ENCODE data around the gene BCKDHB. TPM values are rescaled to one million over a fixed set of nuclear protein-coding genes. Genes with fewer than 3 reads are reported as not detected.
A peak's percentile ranks its signal among the peaks of the same experiment; 100 is the strongest.

The BCKDHB gene
- total RNA-seq, 4 donors from 2014 or later, result 1.6 to 6.9 (median 4.8) TPM

- Histone ChIP-seq H3K4me1 (no peaks in the 10 kb centered on the region), H3K27ac (no peak overlapping the region), H3K36me3 (no peaks in the 10 kb centered on the region), H3K9me3 (no peaks in the 10 kb centered on the region), H3K4me3 (no peak overlapping the region), H3K27me3 (no peaks in the 10 kb centered on the region)
- intact Hi-C loops (cut with DNase I; ENCODE audit: low total_unique reads), result no loop called here
- ATAC-seq (no peak), DNase-seq (no peak)
- in situ Hi-C loops (cut with MboI; ENCODE audit: low sequenced_read_pairs in 4 of 4), result no loop called here
- no peak for TF ChIP-seq POLR2A (IDR thresholded peaks at IDR 0.05)
- no peak for TF ChIP-seq CTCF (IDR thresholded peaks at IDR 0.05 in 4 of 5, conservative IDR thresholded peaks at IDR 0.05 in 1 of 5)
These were observed 17.8 kb upstream of the BCKDHB start for GRCh38 chr6:80088637-80089036.

GRCh38 chr6:80091506-80091905 is 15.0 kb upstream of the BCKDHB start:
- in situ Hi-C loops (cut with MboI; ENCODE audit: low sequenced_read_pairs in 4 of 4) (no loop called here), intact Hi-C loops (cut with DNase I; ENCODE audit: low total_unique reads) (loop anchor here (5.0 kb wide), 1 partner anchor 314 kb away; no protein-coding TSS in a partner anchor)
- ATAC-seq (no peak), DNase-seq (no peak)
- no peaks in the 10 kb centered on the region for H3K36me3 ChIP-seq
- H3K27ac ChIP-seq, result no peak overlapping the region
- no peaks in the 10 kb centered on the region for H3K9me3 ChIP-seq
- no peaks in the 10 kb centered on the region for H3K27me3 ChIP-seq
- H3K4me3 ChIP-seq, result no peak overlapping the region
- TF ChIP-seq CTCF (IDR thresholded peaks at IDR 0.05 in 4 of 5, conservative IDR thresholded peaks at IDR 0.05 in 1 of 5) (no peak), POLR2A (IDR thresholded peaks at IDR 0.05) (no peak)
- H3K4me1 ChIP-seq, result no peaks in the 10 kb centered on the region

GRCh38 chr6:80094017-80094416 is 12.5 kb upstream of the BCKDHB start:
- Histone ChIP-seq H3K36me3 (no peaks in the 10 kb centered on the region), H3K27me3 (no peaks in the 10 kb centered on the region), H3K27ac (no peak overlapping the region), H3K4me3 (no peak overlapping the region), H3K4me1 (no peaks in the 10 kb centered on the region), H3K9me3 (no peaks in the 10 kb centered on the region)
- in situ Hi-C loops (cut with MboI; ENCODE audit: low sequenced_read_pairs in 4 of 4) (no loop called here), intact Hi-C loops (cut with DNase I; ENCODE audit: low total_unique reads) (loop anchor here (5.0 kb wide), 1 partner anchor 317 kb away; no protein-coding TSS in a partner anchor)
- TF ChIP-seq POLR2A (IDR thresholded peaks at IDR 0.05) (no peak), CTCF (IDR thresholded peaks at IDR 0.05 in 4 of 5, conservative IDR thresholded peaks at IDR 0.05 in 1 of 5) (peak in 4 of 5 experiments; percentile 3 to 39 (median 27))
- DNase-seq, result no peak
- ATAC-seq, result no peak

GRCh38 chr6:80095600-80095999 is 10.9 kb upstream of the BCKDHB start:
- intact Hi-C loops (cut with DNase I; ENCODE audit: low total_unique reads), result no loop called here
- DNase-seq (no peak), ATAC-seq (no peak)
- H3K4me1 ChIP-seq, result no peaks in the 10 kb centered on the region
- no peak overlapping the region for H3K27ac ChIP-seq
- in situ Hi-C loops (cut with MboI; ENCODE audit: low sequenced_read_pairs in 4 of 4), result no loop called here
- H3K4me3 ChIP-seq, result no peak overlapping the region
- H3K27me3 ChIP-seq, result no peaks in the 10 kb centered on the region
- no peaks in the 10 kb centered on the region for H3K9me3 ChIP-seq
- no peaks in the 10 kb centered on the region for H3K36me3 ChIP-seq
- TF ChIP-seq POLR2A (IDR thresholded peaks at IDR 0.05), result no peak

- Histone ChIP-seq H3K27ac (no peak overlapping the region), H3K27me3 (no peaks in the 10 kb centered on the region), H3K4me3 (no peak overlapping the region), H3K36me3 (no peaks in the 10 kb centered on the region), H3K9me3 (no peaks in the 10 kb centered on the region), H3K4me1 (no peaks in the 10 kb centered on the region)
- DNase-seq (no peak), ATAC-seq (no peak)
- in situ Hi-C loops (cut with MboI; ENCODE audit: low sequenced_read_pairs in 4 of 4), result no loop called here
- TF ChIP-seq POLR2A (IDR thresholded peaks at IDR 0.05) (no peak), CTCF (IDR thresholded peaks at IDR 0.05 in 4 of 5, conservative IDR thresholded peaks at IDR 0.05 in 1 of 5) (no peak)
- intact Hi-C loops (cut with DNase I; ENCODE audit: low total_unique reads), result no loop called here
These were observed 8.1 kb upstream of the BCKDHB start for GRCh38 chr6:80098392-80098791.

Measured in gastrocnemius medialis (tissue), 4 donors.